ENCODE measurements around the gene NUMA1. TPM values are rescaled to one million over a fixed set of nuclear protein-coding genes. Genes with fewer than 3 reads are reported as not detected.

The NUMA1 gene
- total RNA-seq, 1 donor from 2014 or later: 130 TPM

- H3K4me3 ChIP-seq: no peak overlapping the region
- no peak overlapping the region for H2AFZ ChIP-seq (replicated peaks)
- no peak overlapping the region for H3K27ac Mint-ChIP-seq
- no peaks in the 10 kb centered on the region for H3K4me1 ChIP-seq
- TF ChIP-seq CTCF (IDR thresholded peaks at IDR 0.05) (no peak), EZH2 (IDR thresholded peaks at IDR 0.05) (no peak), EZH2phosphoT487 (IDR thresholded peaks at IDR 0.05) (no peak)
- no peak for DNase-seq (ENCODE audit: low spot score)
- no peaks in the 10 kb centered on the region for H3K9me3 ChIP-seq (ENCODE audit: low read depth)
- H3K27ac ChIP-seq: no peak overlapping the region
- no peaks in the 10 kb centered on the region for H3K9me3 Mint-ChIP-seq
- H3K79me2 ChIP-seq (ENCODE audit: low read depth): peaks cover 22% of the 10 kb centered on the region
- H3K4me3 Mint-ChIP-seq: no peak overlapping the region
- no peaks in the 10 kb centered on the region for H3K27me3 ChIP-seq
- H4K20me1 ChIP-seq (ENCODE audit: low read depth): peaks cover 11% of the 10 kb centered on the region
- no peaks in the 10 kb centered on the region for H3F3A ChIP-seq (ENCODE audit: low read depth)
- H3K9ac ChIP-seq: no peak overlapping the region
- H3K36me3 ChIP-seq: no peaks in the 10 kb centered on the region
- no peaks in the 10 kb centered on the region for H3K4me1 Mint-ChIP-seq
- H3K4me2 ChIP-seq: no peak overlapping the region
- peaks cover 2% of the 10 kb centered on the region for H3K27me3 Mint-ChIP-seq (ENCODE audit: insufficient read depth, low read depth)
- peaks cover 22% of the 10 kb centered on the region for H3K36me3 Mint-ChIP-seq
Measured at GRCh38 chr11:71962428-71963038, 117.8 kb downstream of the NUMA1 start.

- peaks cover 77% of the 10 kb centered on the region for H3K79me2 ChIP-seq (ENCODE audit: low read depth)
- Mint-ChIP-seq H3K36me3 (peaks cover 11% of the 10 kb centered on the region), H3K27ac (no peak overlapping the region), H3K9me3 (no peaks in the 10 kb centered on the region), H3K27me3 (ENCODE audit: insufficient read depth, low read depth) (peaks cover 2% of the 10 kb centered on the region), H3K4me1 (no peaks in the 10 kb centered on the region), H3K4me3 (no peak overlapping the region)
- DNase-seq (ENCODE audit: low spot score): no peak
- H3K36me3 ChIP-seq: no peaks in the 10 kb centered on the region
- H3K4me3 ChIP-seq: no peak overlapping the region
- peaks cover 39% of the 10 kb centered on the region for H4K20me1 ChIP-seq (ENCODE audit: low read depth)
- H3K9ac ChIP-seq: no peak overlapping the region
- H2AFZ ChIP-seq (replicated peaks): no peak overlapping the region
- no peak overlapping the region for H3K4me2 ChIP-seq
- TF ChIP-seq EZH2phosphoT487 (IDR thresholded peaks at IDR 0.05) (no peak), CTCF (IDR thresholded peaks at IDR 0.05) (no peak)
- no peak overlapping the region for H3K27ac ChIP-seq
- H3K9me3 ChIP-seq (ENCODE audit: low read depth): no peaks in the 10 kb centered on the region
- H3K4me1 ChIP-seq: no peaks in the 10 kb centered on the region
- no peaks in the 10 kb centered on the region for H3K27me3 ChIP-seq
- no peaks in the 10 kb centered on the region for H3F3A ChIP-seq (ENCODE audit: low read depth)
Measured at GRCh38 chr11:71955898-71956456, 124.4 kb downstream of the NUMA1 start.

Small RNA genes within 50 kb of the gene (microRNA-seq; reads per million reads assigned to microRNA genes)
- not detected for gene MIR3165

Small RNA genes within 50 kb of the gene (small RNA-seq; reads per million reads assigned to genes)
- gene MIR3165: not detected
- gene RNU6-72P: not detected

Other genes with a start within 250 kb of the NUMA1 start
- gene DEFB108B, start 247.3 kb downstream of the NUMA1 start, total RNA-seq (ENCODE audit: low replicate concordance): not detected in 2 replicates
- not detected in 2 replicates for gene DEFB131B, start 202.1 kb downstream of the NUMA1 start, total RNA-seq (ENCODE audit: low replicate concordance)
- 6.6 and 14.8 TPM in 2 replicates for gene XNDC1N, start 151.9 kb downstream of the NUMA1 start, total RNA-seq (ENCODE audit: low replicate concordance)
- 16.7 and 31.8 TPM in 2 replicates for gene RNF121, start 151.5 kb downstream of the NUMA1 start, total RNA-seq (ENCODE audit: low replicate concordance)
- gene IL18BP, start 81.6 kb downstream of the NUMA1 start, total RNA-seq (ENCODE audit: low replicate concordance): 7.5 and 10.3 TPM in 2 replicates
- 10.5 and 15.0 TPM in 2 replicates for gene LRRC51, start 308 bp upstream of the NUMA1 start, total RNA-seq (ENCODE audit: low replicate concordance)
- gene LAMTOR1, start 22.8 kb upstream of the NUMA1 start, total RNA-seq (ENCODE audit: low replicate concordance): 41.6 and 73.2 TPM in 2 replicates
- gene TOMT, start 25.4 kb upstream of the NUMA1 start, total RNA-seq (ENCODE audit: low replicate concordance): not detected in 2 replicates
- 44.7 and 45.6 TPM in 2 replicates for gene ANAPC15, start 32.2 kb upstream of the NUMA1 start, total RNA-seq (ENCODE audit: low replicate concordance)
- not detected in 2 replicates for gene FOLR3, start 55.2 kb upstream of the NUMA1 start, total RNA-seq (ENCODE audit: low replicate concordance)
- 3.6 and 9.6 TPM in 2 replicates for gene FOLR1, start 111.6 kb upstream of the NUMA1 start, total RNA-seq (ENCODE audit: low replicate concordance)
- gene FOLR2, start 136.3 kb upstream of the NUMA1 start, total RNA-seq (ENCODE audit: low replicate concordance): not detected in 2 replicates
- gene INPPL1, start 144.2 kb upstream of the NUMA1 start, total RNA-seq (ENCODE audit: low replicate concordance): 30.8 and 64.8 TPM in 2 replicates
- not detected in 2 replicates for gene PHOX2A, start 163.6 kb upstream of the NUMA1 start, total RNA-seq (ENCODE audit: low replicate concordance)

Measured in neural progenitor cell (in vitro differentiated cells).